ENCODE results near the gene CAB39L.

Gene CAB39L

GRCh38 chr13:49407068-49407467 lies 36.8 kb downstream of the CAB39L start:
- TF ChIP-seq CTCF (IDR thresholded peaks at IDR 0.05; ENCODE audit: low read length, missing control alignments): no peak
- no peak for DNase-seq (ENCODE audit: low read depth)
- no peak overlapping the region for H3K4me3 ChIP-seq (replicated peaks; ENCODE audit: low read depth, low read length)

GRCh38 chr13:49404703-49405020 lies 39.2 kb downstream of the CAB39L start:
- TF ChIP-seq CTCF (IDR thresholded peaks at IDR 0.05; ENCODE audit: low read length, missing control alignments): no peak
- no peak overlapping the region for H3K4me3 ChIP-seq (replicated peaks; ENCODE audit: low read depth, low read length)
- DNase-seq (ENCODE audit: low read depth): no peak

- no peak overlapping the region for H3K4me3 ChIP-seq (replicated peaks; ENCODE audit: low read depth, low read length)
- no peak for TF ChIP-seq CTCF (IDR thresholded peaks at IDR 0.05; ENCODE audit: low read length, missing control alignments)
- DNase-seq (ENCODE audit: low read depth): no peak
Measured at GRCh38 chr13:49403996-49404702, 39.7 kb downstream of the CAB39L start.

- peak; percentile 70 for DNase-seq (ENCODE audit: low read depth)
- TF ChIP-seq CTCF (IDR thresholded peaks at IDR 0.05; ENCODE audit: low read length, missing control alignments): no peak
- no peak overlapping the region for H3K4me3 ChIP-seq (replicated peaks; ENCODE audit: low read depth, low read length)
Measured at GRCh38 chr13:49400755-49401659, 42.9 kb downstream of the CAB39L start.

- H3K4me3 ChIP-seq (replicated peaks; ENCODE audit: low read depth, low read length): no peak overlapping the region
- TF ChIP-seq CTCF (IDR thresholded peaks at IDR 0.05; ENCODE audit: low read length, missing control alignments): no peak
- no peak for DNase-seq (ENCODE audit: low read depth)
Measured at GRCh38 chr13:49399801-49400472, 43.9 kb downstream of the CAB39L start.

DNA sequence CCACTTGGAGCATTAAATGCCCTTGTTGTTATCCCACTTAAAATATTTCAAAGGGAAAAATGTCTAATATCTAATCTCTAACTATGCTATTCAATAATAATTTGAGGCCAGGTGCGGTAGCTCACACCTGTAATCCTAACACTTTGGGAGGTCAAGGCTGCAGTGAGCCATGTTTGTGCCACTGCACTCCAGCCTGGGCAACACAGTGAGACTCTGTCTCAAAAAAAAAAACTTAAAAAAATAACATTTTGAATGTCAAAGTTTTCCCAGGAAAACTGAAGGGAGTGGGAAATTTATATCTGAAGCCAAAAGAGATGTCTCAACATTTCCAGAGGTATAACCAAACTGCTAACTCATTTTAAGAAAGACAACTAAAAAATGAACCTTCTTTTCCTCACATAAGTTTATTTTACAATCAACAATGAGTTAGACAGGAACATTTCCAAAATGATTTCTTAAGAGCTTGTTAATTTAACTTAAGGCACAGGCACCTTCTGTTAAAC lies 47.9 kb downstream of the CAB39L start:
- TF ChIP-seq CTCF (IDR thresholded peaks at IDR 0.05; ENCODE audit: low read length, missing control alignments): no peak

More for the DNA sequence above, 47.9 kb downstream of the CAB39L start:
- DNase-seq (ENCODE audit: low read depth): no peak
- H3K4me3 ChIP-seq (replicated peaks; ENCODE audit: low read depth, low read length): no peak overlapping the region

All from fibroblast of pulmonary artery (primary cell).